Astrocyte (in vitro differentiated cells and primary cell): Measurements from ENCODE around the gene DEFB121. TPM values are rescaled to one million over a fixed set of nuclear protein-coding genes. Genes with fewer than 3 reads are reported as not detected.

Source experiments
- DNase-seq: peaks from one replicate; pipeline ENCODE4 v3.0.0-alpha.2; 2010; ENCODE audit warnings: low read depth
- FAIRE-seq: peaks from 2 replicates; lab custom pipeline; 2011; peaks lifted over from hg19 to GRCh38; lab: Jason Lieb, UNC
- H2AFZ ChIP-seq: 2 replicates; pipeline ENCODE4 v1.6.0; 2012; ENCODE audit warnings: low read depth, low read length, inconsistent platforms
- H3K27ac ChIP-seq: 2 replicates; pipeline ENCODE4 v1.5.1; 2011; ENCODE audit warnings: low read depth, low read length, inconsistent platforms
- H3K27me3 ChIP-seq: 2 replicates; pipeline ENCODE4 v1.6.0; 2011; ENCODE audit warnings: low read length, inconsistent platforms; ENCODE audit not compliant: insufficient read depth
- H3K36me3 ChIP-seq: 2 replicates; pipeline ENCODE4 v1.5.1; 2011; ENCODE audit warnings: low read length, inconsistent platforms; ENCODE audit not compliant: insufficient read depth
- H3K4me1 ChIP-seq: 2 replicates; pipeline ENCODE4 v1.5.1; 2011; ENCODE audit warnings: low read length, inconsistent platforms; ENCODE audit not compliant: insufficient read depth
- H3K4me2 ChIP-seq: 2 replicates; pipeline ENCODE4 v1.6.0; 2012; ENCODE audit warnings: low read length, inconsistent platforms
- H3K4me3 ChIP-seq: 2 replicates; pipeline ENCODE4 v1.5.1; 2011; ENCODE audit warnings: low read depth, mild to moderate bottlenecking, low read length, inconsistent platforms; ENCODE audit not compliant: insufficient read depth
- H3K79me2 ChIP-seq: 2 replicates; pipeline ENCODE4 v1.6.0; 2012; ENCODE audit warnings: mild to moderate bottlenecking, low read length, inconsistent platforms; ENCODE audit not compliant: insufficient read depth
- H3K9ac ChIP-seq: 2 replicates; pipeline ENCODE4 v1.6.0; 2012; ENCODE audit warnings: mild to moderate bottlenecking, low read length, inconsistent platforms
- H3K9me3 ChIP-seq: 2 replicates; pipeline ENCODE4 v1.5.1; 2012; ENCODE audit warnings: low read depth, mild to moderate bottlenecking, low read length, inconsistent platforms; ENCODE audit not compliant: insufficient read depth
- H4K20me1 ChIP-seq: 2 replicates; pipeline ENCODE4 v1.6.0; 2012; ENCODE audit warnings: low read length, inconsistent platforms; ENCODE audit not compliant: insufficient read depth
- H3K27ac Mint-ChIP-seq: one replicate; pipeline ENCODE4 v1.8.0; 2021; ENCODE audit warnings: mild to moderate bottlenecking, mixed read lengths; ENCODE audit not compliant: unreplicated experiment
- H3K27me3 Mint-ChIP-seq: one replicate; pipeline ENCODE4 v1.8.0; 2021; ENCODE audit warnings: low read depth, mixed read lengths; ENCODE audit not compliant: unreplicated experiment
- H3K36me3 Mint-ChIP-seq: one replicate; pipeline ENCODE4 v1.8.0; 2021; ENCODE audit warnings: low read depth, mixed read lengths; ENCODE audit not compliant: unreplicated experiment
- H3K4me1 Mint-ChIP-seq: one replicate; pipeline ENCODE4 v1.8.0; 2021; ENCODE audit warnings: low read depth, mixed read lengths; ENCODE audit not compliant: unreplicated experiment
- H3K4me3 Mint-ChIP-seq: one replicate; pipeline ENCODE4 v1.8.0; 2021; ENCODE audit warnings: mild to moderate bottlenecking, moderate library complexity, mixed read lengths; ENCODE audit not compliant: unreplicated experiment
- H3K9me3 Mint-ChIP-seq: one replicate; pipeline ENCODE4 v1.8.0; 2021; ENCODE audit warnings: mild to moderate bottlenecking, mixed read lengths; ENCODE audit not compliant: unreplicated experiment
- EZH2 ChIP-seq: IDR thresholded peaks from 2 replicates; pipeline ENCODE4 v1.6.1; 2012; ENCODE audit warnings: mild to moderate bottlenecking, low read length, inconsistent platforms; ENCODE audit not compliant: insufficient read depth
- total RNA-seq: library from RNA; stranded (reverse); gene quantifications from 2 replicates; pipeline ENCODE4 v1.2.1, GENCODE V29; 2021
- TF ChIP-seq, protein P1 (sequence below): IDR thresholded peaks from 2 replicates; pipeline ENCODE4 v1.5.1; 2011; ENCODE audit warnings: low read depth, mild to moderate bottlenecking, inconsistent platforms, low read length, moderate library complexity; ENCODE audit not compliant: insufficient read depth

DEFB121 gene
- total RNA-seq, 1 donor from 2014 or later, result not detected

DNA sequence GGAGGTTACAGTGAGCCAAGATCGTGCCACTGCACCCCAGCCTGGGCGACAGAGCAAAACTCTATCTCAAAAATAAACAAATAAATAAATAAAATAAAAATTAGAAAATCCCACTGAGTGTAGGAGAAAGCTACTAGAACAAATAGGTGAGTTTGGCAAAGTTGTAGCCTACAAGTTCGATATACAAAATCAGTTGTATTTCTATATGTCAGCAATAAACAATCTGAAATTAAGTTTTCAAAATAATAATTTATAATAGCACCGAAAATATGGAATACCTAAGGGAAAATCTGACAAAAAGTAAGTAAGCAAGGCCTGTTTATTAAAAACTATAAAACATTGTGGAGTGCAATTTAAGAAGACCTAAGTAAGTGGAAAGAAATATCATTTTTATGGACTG lies 42.7 kb downstream of the DEFB121 start:
- Histone ChIP-seq H3K4me2 (no peak overlapping the region), H3K4me3 (no peak overlapping the region), H3K79me2 (no peaks in the 10 kb centered on the region), H3K36me3 (no peaks in the 10 kb centered on the region), H4K20me1 (no peaks in the 10 kb centered on the region), H3K27me3 (no peaks in the 10 kb centered on the region), H3K4me1 (no peaks in the 10 kb centered on the region), H3K9ac (no peak overlapping the region), H3K27ac (no peak overlapping the region), H2AFZ (no peak overlapping the region), H3K9me3 (peaks cover 3% of the 10 kb centered on the region)
- Mint-ChIP-seq H3K4me1 (no peaks in the 10 kb centered on the region), H3K27ac (no peak overlapping the region), H3K9me3 (peaks cover 13% of the 10 kb centered on the region), H3K27me3 (no peaks in the 10 kb centered on the region), H3K4me3 (no peak overlapping the region), H3K36me3 (no peaks in the 10 kb centered on the region)
- DNase-seq, result no peak
- FAIRE-seq, result no peak
- no peak for TF ChIP-seq EZH2
- TF ChIP-seq, protein P1, sequence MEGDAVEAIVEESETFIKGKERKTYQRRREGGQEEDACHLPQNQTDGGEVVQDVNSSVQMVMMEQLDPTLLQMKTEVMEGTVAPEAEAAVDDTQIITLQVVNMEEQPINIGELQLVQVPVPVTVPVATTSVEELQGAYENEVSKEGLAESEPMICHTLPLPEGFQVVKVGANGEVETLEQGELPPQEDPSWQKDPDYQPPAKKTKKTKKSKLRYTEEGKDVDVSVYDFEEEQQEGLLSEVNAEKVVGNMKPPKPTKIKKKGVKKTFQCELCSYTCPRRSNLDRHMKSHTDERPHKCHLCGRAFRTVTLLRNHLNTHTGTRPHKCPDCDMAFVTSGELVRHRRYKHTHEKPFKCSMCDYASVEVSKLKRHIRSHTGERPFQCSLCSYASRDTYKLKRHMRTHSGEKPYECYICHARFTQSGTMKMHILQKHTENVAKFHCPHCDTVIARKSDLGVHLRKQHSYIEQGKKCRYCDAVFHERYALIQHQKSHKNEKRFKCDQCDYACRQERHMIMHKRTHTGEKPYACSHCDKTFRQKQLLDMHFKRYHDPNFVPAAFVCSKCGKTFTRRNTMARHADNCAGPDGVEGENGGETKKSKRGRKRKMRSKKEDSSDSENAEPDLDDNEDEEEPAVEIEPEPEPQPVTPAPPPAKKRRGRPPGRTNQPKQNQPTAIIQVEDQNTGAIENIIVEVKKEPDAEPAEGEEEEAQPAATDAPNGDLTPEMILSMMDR, result no peak

DNA sequence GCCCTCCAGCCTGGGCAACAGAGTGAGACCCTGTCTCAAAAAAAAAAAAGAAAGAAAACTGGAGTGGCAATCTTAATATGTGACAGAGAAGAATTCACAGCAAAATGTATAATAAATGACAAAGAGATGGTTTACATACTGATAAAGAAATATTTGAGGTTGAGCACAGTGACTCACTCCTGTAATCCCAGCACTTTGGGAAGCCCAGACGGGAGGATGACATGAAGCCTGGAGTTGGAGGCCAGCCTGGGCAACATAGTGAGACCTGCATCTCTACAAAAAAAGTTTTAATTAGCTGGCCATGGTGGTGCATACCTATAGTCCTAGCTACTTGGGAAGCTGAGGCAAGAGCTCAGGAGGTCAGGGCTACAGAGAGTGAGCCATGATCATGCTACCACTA lies 50.0 kb downstream of the DEFB121 start:
- peaks cover 3% of the 10 kb centered on the region for H3K9me3 Mint-ChIP-seq
- Histone ChIP-seq H3K9ac (no peak overlapping the region), H3K9me3 (peaks cover 7% of the 10 kb centered on the region), H3K27me3 (no peaks in the 10 kb centered on the region), H3K4me2 (no peak overlapping the region), H3K4me1 (no peaks in the 10 kb centered on the region), H2AFZ (no peak overlapping the region), H4K20me1 (no peaks in the 10 kb centered on the region), H3K79me2 (no peaks in the 10 kb centered on the region), H3K4me3 (no peak overlapping the region), H3K27ac (no peak overlapping the region), H3K36me3 (no peaks in the 10 kb centered on the region)
- DNase-seq, result no peak
- no peak overlapping the region for H3K27ac Mint-ChIP-seq
- no peak for FAIRE-seq
- TF ChIP-seq EZH2, result no peak
- TF ChIP-seq, protein P1, result no peak
- H3K4me1 Mint-ChIP-seq, result no peaks in the 10 kb centered on the region
- H3K4me3 Mint-ChIP-seq, result no peak overlapping the region
- no peaks in the 10 kb centered on the region for H3K27me3 Mint-ChIP-seq
- H3K36me3 Mint-ChIP-seq, result no peaks in the 10 kb centered on the region

Other genes with a start within 250 kb of the DEFB121 start
- not detected in 2 replicates for gene DEFB115, start 148.6 kb downstream of the DEFB121 start, total RNA-seq
- gene DEFB116, start 97.6 kb downstream of the DEFB121 start, total RNA-seq, result not detected in 2 replicates
- gene DEFB118, start 37.6 kb downstream of the DEFB121 start, total RNA-seq, result not detected in 2 replicates
- not detected in 2 replicates for gene DEFB119, start 15.6 kb downstream of the DEFB121 start, total RNA-seq
- not detected in 2 replicates for gene DEFB123, start 34.4 kb upstream of the DEFB121 start, total RNA-seq
- not detected in 2 replicates for gene DEFB124, start 68.9 kb upstream of the DEFB121 start, total RNA-seq
- not detected in 2 replicates for gene REM1, start 69.1 kb upstream of the DEFB121 start, total RNA-seq
- 399 and 435 TPM in 2 replicates for gene HM13, start 108.2 kb upstream of the DEFB121 start, total RNA-seq
- 73.7 and 76.7 TPM in 2 replicates for gene ID1, start 199.1 kb upstream of the DEFB121 start, total RNA-seq
- gene COX4I2, start 231.7 kb upstream of the DEFB121 start, total RNA-seq, result not detected in 2 replicates